Endodermal cell (in vitro differentiated cells): Measurements from ENCODE around the gene ALDH5A1. TPM values are rescaled to one million over a fixed set of nuclear protein-coding genes. Genes with fewer than 3 reads are reported as not detected.

ENCODE experiments used
- DNase-seq: peaks from one replicate; pipeline ENCODE4 v3.0.0-alpha.2; 2017
- H3K27ac ChIP-seq: 2 replicates; pipeline ENCODE4 v1.5.1; 2013; ENCODE audit warnings: mild to moderate bottlenecking, low read depth, low read length, moderate library complexity
- H3K27me3 ChIP-seq: 2 replicates; pipeline ENCODE4 v1.6.1; 2013; ENCODE audit warnings: mild to moderate bottlenecking, low read length, moderate library complexity; ENCODE audit not compliant: insufficient read depth, control insufficient read depth, poor library complexity, severe bottlenecking
- H3K36me3 ChIP-seq: 2 replicates; pipeline ENCODE4 v1.7.0; 2013; ENCODE audit warnings: mild to moderate bottlenecking, low read length, moderate library complexity; ENCODE audit not compliant: control insufficient read depth, insufficient read depth
- H3K4me1 ChIP-seq: one replicate; pipeline ENCODE4 v1.7.0; 2013; ENCODE audit warnings: low read length; ENCODE audit not compliant: control insufficient read depth, insufficient read depth
- H3K4me3 ChIP-seq: 2 replicates; pipeline ENCODE4 v1.5.1; 2013; ENCODE audit warnings: mild to moderate bottlenecking, low read length, moderate library complexity
- H3K9ac ChIP-seq: 2 replicates; pipeline ENCODE4 v1.6.1; 2013; ENCODE audit warnings: mild to moderate bottlenecking, low read length, moderate library complexity; ENCODE audit not compliant: poor library complexity, severe bottlenecking; ENCODE audit errors: extremely low read depth
- H3K9me3 ChIP-seq: 2 replicates; pipeline ENCODE4 v1.6.1; 2013; ENCODE audit warnings: mild to moderate bottlenecking, low read length, moderate library complexity; ENCODE audit not compliant: control insufficient read depth
- H3K27ac Mint-ChIP-seq: 2 replicates; pipeline ENCODE4 v1.8.0; 2020; ENCODE audit warnings: mixed read lengths
- H3K27me3 Mint-ChIP-seq: 2 replicates; pipeline ENCODE4 v1.8.0; 2021; ENCODE audit warnings: mild to moderate bottlenecking, mixed read lengths; ENCODE audit not compliant: insufficient read depth
- H3K36me3 Mint-ChIP-seq: 2 replicates; pipeline ENCODE4 v1.8.0; 2020; ENCODE audit warnings: low read depth, mixed read lengths
- H3K4me1 Mint-ChIP-seq: 2 replicates; pipeline ENCODE4 v1.8.0; 2020; ENCODE audit warnings: mixed read lengths
- H3K4me3 Mint-ChIP-seq: 2 replicates; pipeline ENCODE4 v1.8.0; 2020; ENCODE audit warnings: mild to moderate bottlenecking, moderate library complexity, mixed read lengths
- H3K9me3 Mint-ChIP-seq: 2 replicates; pipeline ENCODE4 v1.8.0; 2020; ENCODE audit warnings: mild to moderate bottlenecking, mixed read lengths
- CTCF ChIP-seq: fragments of 200-600 bp; sonication (generic); conservative IDR thresholded peaks from 2 replicates; pipeline ENCODE4 v1.5.0; 2021; ENCODE audit warnings: antibody characterized with exemption, mild to moderate bottlenecking
- WGBS, 2 experiments: methylation state at CpG; one replicate each; pipeline versions ENCODE4 v1.1.5 to v1.1.7; 2013; ENCODE audit warnings: missing lambda C conversion rate in 2 of 2, mixed read lengths in 1 of 2; ENCODE audit not compliant: insufficient coverage in 1 of 2, insufficient read length in 1 of 2; 5-methylcytosine and 5-hydroxymethylcytosine counted together
- total RNA-seq, 2 donors: library from RNA; stranded (reverse); fragmentation: NEBNext Ultra II Directional in 1 of 2; extraction: Animal tissue kit (Norgen Biotek cat#: 25700) in 1 of 2; gene quantifications; 2 replicates in 1 of 2; 3 replicates in 1 of 2; pipeline ENCODE4 v1.2.1, GENCODE V29; 2021

ALDH5A1 gene
- total RNA-seq, 2 donors from 2014 or later, result 7.1 to 9.6 TPM

- H3K4me1 ChIP-seq, result no peaks in the 10 kb centered on the region
- peaks cover 10% of the 10 kb centered on the region for H3K4me1 Mint-ChIP-seq
- H3K9ac ChIP-seq, result no peak overlapping the region
- DNase-seq, result no peak
- no peaks in the 10 kb centered on the region for H3K36me3 ChIP-seq
- no peaks in the 10 kb centered on the region for H3K9me3 ChIP-seq
- no peak overlapping the region for H3K4me3 ChIP-seq
- H3K27ac ChIP-seq, result no peak overlapping the region
- TF ChIP-seq CTCF, result no peak
- H3K36me3 Mint-ChIP-seq, result peaks cover 15% of the 10 kb centered on the region
- no peak overlapping the region for H3K4me3 Mint-ChIP-seq
- peaks cover 7% of the 10 kb centered on the region for H3K27me3 ChIP-seq
- no peak overlapping the region for H3K27ac Mint-ChIP-seq
- WGBS, 2 experiments, result 89 to 100% methylated on average over 1 to 2 of the region's 2 CpGs
- H3K9me3 Mint-ChIP-seq, result peaks cover 5% of the 10 kb centered on the region
- H3K27me3 Mint-ChIP-seq, result peaks cover 15% of the 10 kb centered on the region
Measured at GRCh38 chr6:24501374-24501773, 6.6 kb downstream of the ALDH5A1 start.

DNA sequence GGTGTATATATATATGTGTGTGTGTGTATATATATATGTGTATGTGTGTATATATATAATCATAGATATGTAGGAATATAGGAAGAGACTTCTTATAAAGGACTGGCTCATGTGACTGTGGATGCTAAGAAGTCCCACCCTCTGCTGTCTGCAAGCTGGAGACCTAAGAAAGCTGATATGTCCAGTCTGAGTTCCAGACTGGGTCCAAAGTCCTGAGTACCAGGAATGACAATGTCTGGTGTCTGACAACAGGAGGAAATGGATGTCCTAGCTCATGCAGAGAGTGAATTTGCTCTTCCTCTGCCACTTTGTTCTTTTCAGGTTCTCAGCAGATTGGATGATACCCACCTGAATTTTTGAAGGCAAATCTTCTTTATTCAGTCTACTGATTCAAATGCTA lies 7.1 kb downstream of the ALDH5A1 start:
- Mint-ChIP-seq H3K4me3 (no peak overlapping the region), H3K36me3 (peaks cover 14% of the 10 kb centered on the region), H3K4me1 (peaks cover 10% of the 10 kb centered on the region), H3K27ac (no peak overlapping the region), H3K27me3 (peaks cover 9% of the 10 kb centered on the region), H3K9me3 (peaks cover 2% of the 10 kb centered on the region)
- Histone ChIP-seq H3K36me3 (peaks cover 4% of the 10 kb centered on the region), H3K27ac (no peak overlapping the region), H3K4me1 (no peaks in the 10 kb centered on the region), H3K4me3 (no peak overlapping the region), H3K9me3 (no peaks in the 10 kb centered on the region), H3K27me3 (peaks cover 1% of the 10 kb centered on the region), H3K9ac (no peak overlapping the region)
- no peak for TF ChIP-seq CTCF
- no peak for DNase-seq

- DNase-seq, result no peak
- peaks cover 13% of the 10 kb centered on the region for H3K9me3 Mint-ChIP-seq
- Histone ChIP-seq H3K9ac (no peak overlapping the region), H3K27me3 (no peaks in the 10 kb centered on the region), H3K9me3 (no peaks in the 10 kb centered on the region), H3K4me3 (no peak overlapping the region), H3K36me3 (peaks cover 6% of the 10 kb centered on the region), H3K27ac (no peak overlapping the region), H3K4me1 (no peaks in the 10 kb centered on the region)
- H3K27me3 Mint-ChIP-seq, result no peaks in the 10 kb centered on the region
- H3K27ac Mint-ChIP-seq, result no peak overlapping the region
- no peak overlapping the region for H3K4me3 Mint-ChIP-seq
- H3K36me3 Mint-ChIP-seq, result peaks cover 19% of the 10 kb centered on the region
- TF ChIP-seq CTCF, result no peak
- 100% methylated on average over 1 of the region's 1 CpG for WGBS, 2 experiments
- H3K4me1 Mint-ChIP-seq, result peaks cover 6% of the 10 kb centered on the region
Measured at GRCh38 chr6:24504287-24504648, 9.5 kb downstream of the ALDH5A1 start.
